Measurements from ENCODE around the gene HADHA.

Gene HADHA

DNA sequence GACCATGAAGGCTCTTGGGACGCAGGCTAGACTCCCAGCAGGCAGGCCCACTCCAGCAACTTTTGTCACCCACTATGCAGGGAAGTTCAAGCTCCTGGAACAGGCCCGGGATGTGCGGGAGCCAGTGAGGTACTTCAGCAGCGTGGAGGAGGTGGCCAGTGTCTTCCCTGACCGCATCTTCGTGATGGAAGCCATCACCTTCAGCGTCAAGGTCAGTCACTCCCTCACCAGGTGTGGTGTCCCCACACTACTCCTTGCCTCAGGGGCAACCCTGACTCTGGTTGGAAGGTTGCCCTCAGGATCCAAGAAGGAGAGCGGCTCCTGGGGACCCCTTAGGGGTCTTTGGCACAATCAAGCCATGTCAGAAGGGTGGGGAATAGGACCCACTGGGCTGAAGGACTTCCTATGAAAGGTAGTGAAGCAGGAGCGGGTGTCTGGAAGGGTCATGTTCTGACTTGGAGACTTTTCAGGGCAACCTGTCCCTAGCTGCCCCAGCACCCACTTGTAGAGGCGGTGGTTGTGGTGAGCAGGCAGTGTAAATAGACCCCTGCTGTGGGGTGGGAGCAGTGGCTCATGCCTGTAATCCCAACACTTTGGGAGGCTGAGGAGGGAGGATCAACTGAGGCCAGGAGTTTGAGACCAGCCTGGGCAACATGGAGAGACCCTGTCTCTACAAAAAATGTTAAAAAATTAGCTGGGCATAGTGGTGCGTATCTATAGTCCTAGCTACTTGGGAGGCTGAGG lies 61.4 kb downstream of the HADHA start:
- POLR2A ChIA-PET = no interaction called here

GRCh38 chr2:26182441-26182840 lies 62.0 kb downstream of the HADHA start:
- TF ChIP-seq HDGF (IDR thresholded peaks at IDR 0.05; ENCODE audit: borderline replicate concordance) = no peak
- TF ChIP-seq CTBP1 (IDR thresholded peaks at IDR 0.05; ENCODE audit: borderline replicate concordance) = no peak
- no peak for TF ChIP-seq TARDBP (IDR thresholded peaks at IDR 0.05)
- no peak for TF ChIP-seq ELF4 (IDR thresholded peaks at IDR 0.05)
- no peak for TF ChIP-seq ARNT (IDR thresholded peaks at IDR 0.05)

More for the DNA sequence above, 61.4 kb downstream of the HADHA start:
- TF ChIP-seq SUZ12 (IDR thresholded peaks at IDR 0.05) (no peak), ARNT (IDR thresholded peaks at IDR 0.05) (no peak), ZNF384 (IDR thresholded peaks at IDR 0.05) (no peak), LEF1 (IDR thresholded peaks at IDR 0.05; ENCODE audit: borderline replicate concordance) (no peak), ELF4 (IDR thresholded peaks at IDR 0.05) (no peak), CTBP1 (IDR thresholded peaks at IDR 0.05; ENCODE audit: borderline replicate concordance) (no peak), SP1 (IDR thresholded peaks at IDR 0.05) (no peak), TARDBP (IDR thresholded peaks at IDR 0.05) (no peak), L3MBTL2 (conservative IDR thresholded peaks at IDR 0.05) (no peak), HDGF (IDR thresholded peaks at IDR 0.05; ENCODE audit: borderline replicate concordance) (no peak)
- CTCF ChIA-PET = no interaction called here
- no peak for DNase-seq (ENCODE audit: extremely low spot score)

DNA sequence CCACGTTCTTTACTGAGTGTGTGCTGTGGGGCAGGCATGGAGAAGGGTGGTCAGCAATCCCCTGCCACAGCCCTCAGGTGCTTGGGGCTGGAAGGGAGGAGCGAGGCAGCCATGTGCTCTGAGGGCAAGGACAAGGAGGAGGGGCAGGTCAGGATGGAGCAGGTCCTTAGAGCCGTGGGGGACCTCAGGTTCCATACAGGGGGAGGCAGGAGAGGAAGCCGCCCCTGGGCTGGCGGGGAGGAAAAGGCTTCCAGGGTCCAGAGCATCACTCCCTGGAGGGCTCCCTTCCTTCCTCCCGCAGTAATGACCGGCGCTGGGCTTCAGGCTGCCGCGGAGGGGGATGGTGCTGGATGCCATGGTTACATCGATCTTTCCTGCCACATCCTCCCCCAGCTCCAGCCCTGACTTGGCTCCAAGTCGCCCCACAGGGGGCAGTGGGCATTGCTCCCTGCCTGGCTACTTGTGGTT lies 65.0 kb downstream of the HADHA start:
- CTCF ChIA-PET = no interaction called here
- no peak for DNase-seq (ENCODE audit: extremely low spot score)
- POLR2A ChIA-PET = no interaction called here
- TF ChIP-seq BHLHE40 (IDR thresholded peaks at IDR 0.05; ENCODE audit: borderline replicate concordance) (no peak), LEF1 (IDR thresholded peaks at IDR 0.05; ENCODE audit: borderline replicate concordance) (no peak), SP1 (IDR thresholded peaks at IDR 0.05) (no peak), L3MBTL2 (conservative IDR thresholded peaks at IDR 0.05) (no peak), HDGF (IDR thresholded peaks at IDR 0.05; ENCODE audit: borderline replicate concordance) (no peak)

More at GRCh38 chr2:26182441-26182840, 62.0 kb downstream of the HADHA start:
- DNase-seq (ENCODE audit: extremely low spot score) = no peak
- POLR2A ChIA-PET = no interaction called here
- CTCF ChIA-PET = no interaction called here

DNA sequence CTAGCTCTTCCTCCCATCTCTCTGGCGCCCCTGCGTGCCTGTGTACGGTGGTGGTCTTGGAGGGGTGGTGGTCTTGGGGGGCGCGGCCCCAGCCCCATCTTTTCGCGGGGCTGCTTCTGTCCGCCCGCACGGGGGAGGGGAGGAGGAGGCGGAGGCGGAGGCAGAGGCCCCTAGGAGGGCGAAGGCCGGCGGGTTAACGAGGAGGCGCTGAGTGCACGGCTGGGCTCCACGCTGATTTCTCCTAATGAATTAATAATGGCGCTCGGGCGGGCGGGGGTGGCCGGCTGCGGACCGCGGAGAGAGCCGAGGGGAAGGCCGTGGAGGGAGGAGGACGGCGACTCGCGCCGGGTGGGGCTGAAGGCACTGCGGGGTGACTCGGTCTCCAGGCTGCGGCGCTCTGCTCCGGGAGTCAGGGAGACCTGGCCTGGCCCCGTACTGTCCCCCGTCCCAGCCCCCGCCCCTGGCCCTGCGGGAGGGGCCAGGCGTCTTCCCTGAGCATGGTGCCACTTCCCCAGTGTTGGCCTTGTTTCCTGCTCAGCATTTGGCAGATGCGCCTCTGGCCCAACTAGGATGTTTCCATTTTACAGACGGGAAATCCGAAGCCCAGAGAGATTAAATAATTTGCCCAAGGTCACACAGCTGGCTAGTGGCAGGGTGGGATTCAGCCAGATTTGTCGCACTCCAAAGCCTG lies 65.5 kb downstream of the HADHA start:
- DNase-seq (ENCODE audit: extremely low spot score) = no peak
- CTCF ChIA-PET = no interaction called here

DNA sequence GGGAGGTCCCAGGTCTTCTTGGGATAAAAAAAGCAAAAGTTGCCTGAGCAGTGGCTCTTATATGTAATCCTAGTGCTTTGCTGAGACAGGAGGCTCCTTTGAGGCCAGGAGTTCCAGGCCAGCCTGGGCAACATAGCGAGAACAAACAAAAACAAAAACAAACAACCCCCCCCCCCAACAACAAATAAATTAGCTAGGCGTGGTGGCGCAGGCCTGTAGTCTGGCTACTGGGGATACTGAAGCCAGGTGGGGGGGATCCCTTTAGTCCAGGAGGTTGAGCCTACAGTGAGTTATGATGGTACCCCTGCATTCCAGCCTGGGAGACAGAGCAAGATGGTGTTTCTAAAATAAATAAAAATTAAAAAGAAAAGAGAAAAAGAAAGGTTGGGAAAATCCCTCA lies 66.2 kb downstream of the HADHA start:
- DNase-seq (ENCODE audit: extremely low spot score) = no peak
- TF ChIP-seq L3MBTL2 (conservative IDR thresholded peaks at IDR 0.05) = no peak
- no peak for TF ChIP-seq ZNF384 (IDR thresholded peaks at IDR 0.05)
- TF ChIP-seq ELF4 (IDR thresholded peaks at IDR 0.05) = no peak
- no peak for TF ChIP-seq FOXK2 (IDR thresholded peaks at IDR 0.05)
- no peak for TF ChIP-seq SP1 (IDR thresholded peaks at IDR 0.05)
- no peak for TF ChIP-seq BHLHE40 (IDR thresholded peaks at IDR 0.05; ENCODE audit: borderline replicate concordance)
- no peak for TF ChIP-seq FOXA1 (IDR thresholded peaks at IDR 0.05)
- no peak for TF ChIP-seq SUZ12 (IDR thresholded peaks at IDR 0.05)
- TF ChIP-seq CTBP1 (IDR thresholded peaks at IDR 0.05; ENCODE audit: borderline replicate concordance) = no peak
- TF ChIP-seq, protein P1, sequence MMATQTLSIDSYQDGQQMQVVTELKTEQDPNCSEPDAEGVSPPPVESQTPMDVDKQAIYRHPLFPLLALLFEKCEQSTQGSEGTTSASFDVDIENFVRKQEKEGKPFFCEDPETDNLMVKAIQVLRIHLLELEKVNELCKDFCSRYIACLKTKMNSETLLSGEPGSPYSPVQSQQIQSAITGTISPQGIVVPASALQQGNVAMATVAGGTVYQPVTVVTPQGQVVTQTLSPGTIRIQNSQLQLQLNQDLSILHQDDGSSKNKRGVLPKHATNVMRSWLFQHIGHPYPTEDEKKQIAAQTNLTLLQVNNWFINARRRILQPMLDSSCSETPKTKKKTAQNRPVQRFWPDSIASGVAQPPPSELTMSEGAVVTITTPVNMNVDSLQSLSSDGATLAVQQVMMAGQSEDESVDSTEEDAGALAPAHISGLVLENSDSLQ (IDR thresholded peaks at IDR 0.05) = no peak
- TF ChIP-seq HDGF (IDR thresholded peaks at IDR 0.05; ENCODE audit: borderline replicate concordance) = no peak
- no peak for TF ChIP-seq FOXM1 (IDR thresholded peaks at IDR 0.05; ENCODE audit: borderline replicate concordance)
- TF ChIP-seq LEF1 (IDR thresholded peaks at IDR 0.05; ENCODE audit: borderline replicate concordance) = no peak
- POLR2A ChIA-PET = no interaction called here
- CTCF ChIA-PET = no interaction called here

More for the DNA sequence above, 65.5 kb downstream of the HADHA start:
- POLR2A ChIA-PET = no interaction called here
- TF ChIP-seq BHLHE40 (IDR thresholded peaks at IDR 0.05; ENCODE audit: borderline replicate concordance) = no peak
- TF ChIP-seq ELF4 (IDR thresholded peaks at IDR 0.05) = no peak
- no peak for TF ChIP-seq NFRKB (IDR thresholded peaks at IDR 0.05)

GRCh38 chr2:26177122-26177521 lies 67.3 kb downstream of the HADHA start:
- TF ChIP-seq CTBP1 (IDR thresholded peaks at IDR 0.05; ENCODE audit: borderline replicate concordance) = no peak
- no peak for TF ChIP-seq ARNT (IDR thresholded peaks at IDR 0.05)
- TF ChIP-seq, protein P1 (IDR thresholded peaks at IDR 0.05) = no peak
- no peak for TF ChIP-seq ZNF384 (IDR thresholded peaks at IDR 0.05)
- TF ChIP-seq SUZ12 (IDR thresholded peaks at IDR 0.05) = no peak
- TF ChIP-seq TARDBP (IDR thresholded peaks at IDR 0.05) = no peak
- TF ChIP-seq BHLHE40 (IDR thresholded peaks at IDR 0.05; ENCODE audit: borderline replicate concordance) = no peak
- TF ChIP-seq LEF1 (IDR thresholded peaks at IDR 0.05; ENCODE audit: borderline replicate concordance) = no peak
- TF ChIP-seq HDGF (IDR thresholded peaks at IDR 0.05; ENCODE audit: borderline replicate concordance) = no peak
- TF ChIP-seq FOXK2 (IDR thresholded peaks at IDR 0.05) = no peak
- TF ChIP-seq FOXM1 (IDR thresholded peaks at IDR 0.05; ENCODE audit: borderline replicate concordance) = no peak
- TF ChIP-seq FOXA1 (IDR thresholded peaks at IDR 0.05) = no peak
- TF ChIP-seq NFRKB (IDR thresholded peaks at IDR 0.05) = no peak
- TF ChIP-seq L3MBTL2 (conservative IDR thresholded peaks at IDR 0.05) = no peak
- no peak for TF ChIP-seq SP1 (IDR thresholded peaks at IDR 0.05)
- CTCF ChIA-PET = no interaction called here
- POLR2A ChIA-PET = no interaction called here
- no peak for DNase-seq (ENCODE audit: extremely low spot score)

DNA sequence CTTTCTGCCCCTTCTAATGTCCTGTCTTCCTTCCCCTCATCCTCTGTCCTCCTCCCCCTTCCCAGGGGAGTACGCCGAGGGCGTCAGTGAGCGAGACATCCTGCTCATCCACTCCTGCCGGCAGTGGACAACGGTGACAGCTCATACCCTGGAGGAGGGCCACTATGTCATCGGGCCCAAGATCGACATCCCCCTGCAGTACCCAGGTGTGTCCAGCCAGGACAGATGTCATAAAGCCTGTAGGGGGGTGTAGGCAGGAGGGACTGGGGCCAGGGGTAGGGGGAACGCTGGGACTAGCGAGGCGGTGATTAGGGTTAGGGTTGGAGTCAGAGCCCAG lies 68.2 kb downstream of the HADHA start:
- no peak for DNase-seq (ENCODE audit: extremely low spot score)
- ChIA-PET POLR2A (no interaction called here), CTCF (no interaction called here)
- no peak for TF ChIP-seq L3MBTL2 (conservative IDR thresholded peaks at IDR 0.05)
- TF ChIP-seq ELF4 (IDR thresholded peaks at IDR 0.05) = no peak
- TF ChIP-seq FOXM1 (IDR thresholded peaks at IDR 0.05; ENCODE audit: borderline replicate concordance) = no peak
- TF ChIP-seq HDGF (IDR thresholded peaks at IDR 0.05; ENCODE audit: borderline replicate concordance) = no peak
- TF ChIP-seq NFRKB (IDR thresholded peaks at IDR 0.05) = no peak
- TF ChIP-seq TARDBP (IDR thresholded peaks at IDR 0.05) = no peak
- no peak for TF ChIP-seq CTBP1 (IDR thresholded peaks at IDR 0.05; ENCODE audit: borderline replicate concordance)
- TF ChIP-seq LEF1 (IDR thresholded peaks at IDR 0.05; ENCODE audit: borderline replicate concordance) = no peak
- TF ChIP-seq ARNT (IDR thresholded peaks at IDR 0.05) = no peak

Measured in HEK293T (cell line).